ENCODE data around the gene VSTM2L. TPM values are rescaled to one million over a fixed set of nuclear protein-coding genes. Genes with fewer than 3 reads are reported as not detected.
"Not testable (repeated sequence)": the region's sequence is repeated elsewhere in the genome, so short reads cannot be mapped to it uniquely, and the experiment has no call there.

Gene VSTM2L, protein sequence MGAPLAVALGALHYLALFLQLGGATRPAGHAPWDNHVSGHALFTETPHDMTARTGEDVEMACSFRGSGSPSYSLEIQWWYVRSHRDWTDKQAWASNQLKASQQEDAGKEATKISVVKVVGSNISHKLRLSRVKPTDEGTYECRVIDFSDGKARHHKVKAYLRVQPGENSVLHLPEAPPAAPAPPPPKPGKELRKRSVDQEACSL
- 1 to 10 TPM in 3 of 4 donors, under 1 TPM in 1; 0.54 to 4.0 (median 1.9) TPM for total RNA-seq

DNA sequence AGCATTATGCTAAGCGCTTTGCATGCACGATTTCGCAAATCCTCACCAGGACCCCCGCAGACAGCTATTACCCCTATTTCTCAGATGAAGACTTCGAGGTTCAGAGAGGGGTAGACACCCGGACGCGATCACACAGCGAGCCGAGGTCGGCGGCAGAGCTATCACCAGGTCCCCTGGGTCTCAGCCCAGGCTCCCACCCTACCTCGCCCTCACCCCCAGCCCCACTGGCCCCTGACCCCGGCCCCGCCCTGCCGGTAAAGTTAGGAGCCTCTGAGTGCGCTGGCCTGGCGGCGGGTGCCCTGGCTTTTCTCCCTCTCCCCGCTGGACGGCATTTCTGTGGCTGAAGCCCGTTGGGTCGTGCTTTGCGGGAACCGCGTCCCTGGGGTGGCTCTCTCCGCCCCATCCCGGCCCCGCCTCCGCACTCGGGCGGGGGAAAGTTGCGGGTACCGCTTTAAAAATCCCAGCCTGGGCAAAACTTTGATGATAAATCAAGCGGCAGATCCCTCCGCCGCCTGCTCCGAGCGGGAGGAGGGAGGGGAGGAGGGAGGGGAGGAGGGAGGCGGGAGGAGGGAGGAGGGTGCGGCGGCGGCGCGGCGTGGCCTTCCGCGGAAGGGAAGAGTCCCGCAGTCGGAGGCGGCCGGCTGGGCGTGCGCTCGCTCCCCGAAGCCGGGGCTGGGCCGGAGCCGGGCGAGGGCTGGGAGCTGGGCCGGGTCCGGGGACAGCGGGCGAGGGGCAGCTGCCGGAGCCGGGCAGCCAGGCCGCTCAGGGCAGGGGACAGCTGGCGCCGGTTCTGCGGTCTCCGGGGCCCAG, at the start of gene VSTM2L:
VSTM2L (plus strand) TSS at position 624 of the 810 bp plus-strand sequence. CDS start 224 bp downstream, outside the sequence.
- intact Hi-C loops (cut with DNase I) = no loop called here
- Histone ChIP-seq H3K27ac (no peak within 1 kb of the TSS), H3K27me3 (peaks cover 4% of the 10 kb centered on the region), H3K9me3 (no peaks in the 10 kb centered on the region), H3K4me1 (peaks cover 6 to 11% of the 10 kb centered on the region in 2 donors), H3K36me3 (no peaks in the 10 kb centered on the region), H3K4me3 (replicated peaks in 1 of 3) (peak within 1 kb of the TSS in 1 of 3 donors; percentile 30)
- WGBS, 2 donors = 2 to 26% methylated on average over 15 to 40 of the region's 71 CpGs
- DNase-seq = peak in 1 of 2 donors; percentile 25
- TF ChIP-seq, protein P1, sequence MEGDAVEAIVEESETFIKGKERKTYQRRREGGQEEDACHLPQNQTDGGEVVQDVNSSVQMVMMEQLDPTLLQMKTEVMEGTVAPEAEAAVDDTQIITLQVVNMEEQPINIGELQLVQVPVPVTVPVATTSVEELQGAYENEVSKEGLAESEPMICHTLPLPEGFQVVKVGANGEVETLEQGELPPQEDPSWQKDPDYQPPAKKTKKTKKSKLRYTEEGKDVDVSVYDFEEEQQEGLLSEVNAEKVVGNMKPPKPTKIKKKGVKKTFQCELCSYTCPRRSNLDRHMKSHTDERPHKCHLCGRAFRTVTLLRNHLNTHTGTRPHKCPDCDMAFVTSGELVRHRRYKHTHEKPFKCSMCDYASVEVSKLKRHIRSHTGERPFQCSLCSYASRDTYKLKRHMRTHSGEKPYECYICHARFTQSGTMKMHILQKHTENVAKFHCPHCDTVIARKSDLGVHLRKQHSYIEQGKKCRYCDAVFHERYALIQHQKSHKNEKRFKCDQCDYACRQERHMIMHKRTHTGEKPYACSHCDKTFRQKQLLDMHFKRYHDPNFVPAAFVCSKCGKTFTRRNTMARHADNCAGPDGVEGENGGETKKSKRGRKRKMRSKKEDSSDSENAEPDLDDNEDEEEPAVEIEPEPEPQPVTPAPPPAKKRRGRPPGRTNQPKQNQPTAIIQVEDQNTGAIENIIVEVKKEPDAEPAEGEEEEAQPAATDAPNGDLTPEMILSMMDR (IDR thresholded peaks at IDR 0.05) = no peak
- no peak for TF ChIP-seq POLR2A (IDR thresholded peaks at IDR 0.05)

DNA sequence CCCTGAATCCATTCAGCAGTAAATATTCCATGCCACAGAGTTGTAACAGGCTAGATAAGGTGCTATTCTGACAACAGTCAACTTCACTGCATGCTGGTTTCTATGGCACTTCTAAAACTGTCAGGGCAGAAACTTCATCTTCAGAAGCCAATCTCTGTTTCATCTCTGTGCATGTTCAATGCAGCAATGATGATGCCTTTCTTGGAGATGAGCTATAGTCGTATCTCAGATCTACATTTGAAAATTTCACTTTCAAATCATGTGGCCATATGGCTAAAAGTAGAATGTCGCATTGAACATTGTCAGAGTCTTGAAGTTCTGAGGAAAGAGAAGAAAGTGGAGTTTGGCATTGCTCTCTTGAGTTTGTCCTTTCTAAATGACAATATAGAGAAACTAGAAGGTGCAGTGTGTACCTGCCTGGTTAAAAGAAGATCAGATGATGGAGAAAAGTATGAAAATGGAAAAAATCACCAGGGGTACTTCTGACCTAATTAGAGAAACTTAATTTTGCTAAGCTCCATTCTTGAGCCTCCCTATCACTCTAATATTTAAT, 49.0 kb upstream of the VSTM2L start:
- no peaks in the 10 kb centered on the region for H3K36me3 ChIP-seq

DNA sequence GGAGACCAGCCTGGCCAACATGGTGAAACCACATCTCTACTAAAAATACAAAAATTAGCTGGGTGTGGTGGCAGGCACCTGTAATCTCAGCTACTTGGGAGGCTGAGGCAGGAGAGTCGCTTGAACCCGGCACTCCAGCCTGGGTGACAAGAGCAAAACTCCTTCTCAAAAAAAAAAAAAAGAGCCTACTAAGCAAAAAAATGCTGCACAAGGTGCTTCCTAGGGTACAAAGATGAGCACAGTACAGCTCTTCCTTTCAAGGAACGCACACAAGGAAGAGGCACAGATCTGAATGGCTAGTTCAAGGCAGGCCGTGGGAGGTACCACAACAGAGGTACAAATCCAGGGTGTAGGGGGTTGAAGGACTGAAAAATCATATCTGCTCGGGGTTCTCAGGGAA, 46.9 kb upstream of the VSTM2L start:
- H3K36me3 ChIP-seq; H3K27me3 ChIP-seq; H3K9me3 ChIP-seq; H3K27ac ChIP-seq; DNase-seq; H3K4me3 ChIP-seq (replicated peaks in 1 of 3); H3K4me1 ChIP-seq; intact Hi-C loops (cut with DNase I): not testable (repeated sequence)
- WGBS, 2 donors = 97% methylated on average over 5 of the region's 5 CpGs

More for the DNA sequence above, 49.0 kb upstream of the VSTM2L start:
- Histone ChIP-seq H3K27ac (no peak overlapping the region), H3K9me3 (no peaks in the 10 kb centered on the region), H3K4me1 (no peaks in the 10 kb centered on the region), H3K27me3 (no peaks in the 10 kb centered on the region), H3K4me3 (replicated peaks in 1 of 3) (no peak overlapping the region)
- intact Hi-C loops (cut with DNase I) = no loop called here
- TF ChIP-seq, protein P1 (IDR thresholded peaks at IDR 0.05) = no peak
- TF ChIP-seq POLR2A (IDR thresholded peaks at IDR 0.05) = no peak
- WGBS, 2 donors = 92 to 94% methylated on average over 2 of the region's 2 CpGs
- no peak for DNase-seq

DNA sequence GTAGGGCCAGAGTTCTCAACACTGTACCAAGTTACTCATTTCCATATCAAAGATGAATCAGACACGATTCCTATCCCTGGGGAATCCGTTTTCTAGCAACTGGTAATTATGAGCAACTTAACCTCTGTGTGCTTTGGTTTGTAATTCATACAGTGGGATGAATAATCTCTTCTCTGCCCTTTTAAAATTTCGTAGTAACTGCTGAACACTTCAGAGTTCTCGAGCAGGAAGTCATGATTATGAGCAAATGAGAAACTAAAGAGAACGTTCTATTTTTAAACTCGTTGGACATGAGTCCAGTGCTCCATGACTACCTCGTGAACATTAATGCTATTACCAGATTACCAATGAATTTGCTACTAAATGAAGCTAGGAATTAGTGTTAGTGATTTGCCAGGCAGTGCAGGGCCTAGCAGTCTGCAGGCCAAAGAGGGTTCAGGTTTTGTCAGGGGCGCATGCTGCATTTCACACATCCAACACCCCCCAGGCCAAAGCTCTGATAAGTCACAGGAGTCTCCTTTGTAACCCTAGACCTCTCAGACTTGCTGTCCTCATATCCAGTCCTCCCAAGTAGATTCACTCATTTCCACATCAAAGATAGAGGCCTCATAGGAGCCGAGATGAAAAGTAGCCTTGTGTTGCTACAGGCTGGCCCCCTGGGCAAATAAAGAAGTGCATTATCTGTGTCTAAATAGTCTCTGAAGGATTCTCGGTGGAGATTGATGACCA, 45.8 kb upstream of the VSTM2L start:
- H3K36me3 ChIP-seq = peaks cover 7 to 14% of the 10 kb centered on the region in 2 donors
- TF ChIP-seq, protein P1 (IDR thresholded peaks at IDR 0.05) = no peak
- no peak for TF ChIP-seq POLR2A (IDR thresholded peaks at IDR 0.05)

DNA sequence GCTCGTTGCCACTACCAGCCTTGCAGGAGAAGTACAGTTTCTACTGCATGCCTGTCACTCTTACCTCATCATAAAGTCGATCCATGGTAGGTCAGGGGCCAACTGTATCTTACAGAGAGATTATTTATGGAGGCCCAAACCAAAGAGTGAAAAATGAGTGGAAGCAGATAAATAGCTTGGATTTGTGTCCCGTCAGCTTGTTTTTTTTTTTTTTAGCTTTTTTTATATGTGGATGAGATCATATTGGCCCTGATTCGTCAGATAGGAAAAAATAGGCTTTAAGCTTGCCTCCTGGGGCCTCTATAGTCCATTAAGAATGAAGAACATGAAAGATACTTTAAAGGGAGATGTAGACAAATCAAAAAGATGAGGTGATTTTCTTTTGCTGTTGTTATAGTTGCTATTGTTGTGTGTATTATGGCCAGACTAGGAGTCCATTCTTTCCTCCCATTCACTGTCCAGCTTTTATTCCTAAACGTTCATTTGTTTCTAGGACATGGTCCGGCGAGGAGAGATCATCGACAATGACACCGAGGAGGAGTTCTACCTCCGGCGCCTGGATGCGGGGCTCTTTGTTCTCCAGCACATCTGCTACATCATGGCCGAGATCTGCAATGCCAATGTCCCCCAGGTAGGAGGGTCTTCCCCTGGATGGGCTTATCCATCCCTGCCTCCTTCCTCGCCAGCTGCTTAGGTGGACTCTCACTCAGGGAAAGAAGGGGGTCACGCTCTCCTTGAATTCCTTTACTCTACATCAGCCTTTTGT, 43.3 kb upstream of the VSTM2L start:
- Histone ChIP-seq H3K4me3 (replicated peaks in 1 of 3) (no peak overlapping the region), H3K36me3 (peaks cover 14 to 15% of the 10 kb centered on the region in 2 donors), H3K27ac (no peak overlapping the region), H3K27me3 (no peaks in the 10 kb centered on the region), H3K4me1 (no peaks in the 10 kb centered on the region), H3K9me3 (no peaks in the 10 kb centered on the region)
- TF ChIP-seq, protein P1 (IDR thresholded peaks at IDR 0.05) = no peak
- no peak for TF ChIP-seq POLR2A (IDR thresholded peaks at IDR 0.05)
- intact Hi-C loops (cut with DNase I) = no loop called here
- 92 to 93% methylated on average over 15 of the region's 15 CpGs for WGBS, 2 donors
- no peak for DNase-seq

More for the DNA sequence above, 45.8 kb upstream of the VSTM2L start:
- DNase-seq = no peak
- H3K4me3 ChIP-seq (replicated peaks in 1 of 3) = no peak overlapping the region
- no peak overlapping the region for H3K27ac ChIP-seq
- H3K4me1 ChIP-seq = no peaks in the 10 kb centered on the region
- WGBS, 2 donors = 75 to 85% methylated on average over 10 of the region's 10 CpGs
- H3K27me3 ChIP-seq = no peaks in the 10 kb centered on the region
- no peaks in the 10 kb centered on the region for H3K9me3 ChIP-seq
- intact Hi-C loops (cut with DNase I) = no loop called here
